Panc1 (cell line): ENCODE data around the gene ENTPD8. TPM values are rescaled to one million over a fixed set of nuclear protein-coding genes. Genes with fewer than 3 reads are reported as not detected.

Experiments
- ATAC-seq: fragments of 200-7000 bp; cut with Tn5 transposase; 2 replicates; pipeline ENCODE4 v1.9.1; 2020; ENCODE audit warnings: mild to moderate bottlenecking, moderate library complexity
- BruUV-seq: library from RNA; stranded (reverse); fragments of 400-500 nt; replicated peaks from 2 replicates; lab custom pipeline; 2021; lab: Mats Ljungman, UMichigan
- CTCF ChIA-PET: fragments of 300-600 bp; sonication (Branson Sonifier 250); formaldehyde crosslinking; loops from one replicate; lab custom pipeline; 2022; ENCODE audit warnings: antibody characterized with exemption; lab: Charles Lee
- POLR2A ChIA-PET: fragments of 300-600 bp; sonication (Branson Sonifier 250); formaldehyde crosslinking; loops from one replicate; lab custom pipeline; 2022; ENCODE audit warnings: antibody characterized with exemption; lab: Charles Lee
- DNase-seq: peaks from one replicate; pipeline ENCODE4 v3.0.0-alpha.2; 2010; ENCODE audit warnings: low read depth, low spot score
- H3K27ac ChIP-seq: 2 replicates; pipeline ENCODE4 v1.5.1; 2011; ENCODE audit warnings: mild to moderate bottlenecking, low read length, inconsistent platforms
- H3K27me3 ChIP-seq: fragments of 200-500 bp; sonication (Bioruptor generic); 2 replicates; pipeline ENCODE4 v1.6.0; 2014; ENCODE audit warnings: low read length, inconsistent platforms; ENCODE audit not compliant: control insufficient read depth, insufficient read depth
- H3K36me3 ChIP-seq: fragments of 200-500 bp; sonication (Bioruptor generic); 2 replicates; pipeline ENCODE4 v1.5.1; 2014; ENCODE audit warnings: inconsistent platforms, mild to moderate bottlenecking, low read length, moderate library complexity; ENCODE audit not compliant: control insufficient read depth, insufficient read depth
- H3K4me1 ChIP-seq: 2 replicates; pipeline ENCODE4 v1.5.1; 2011; ENCODE audit warnings: inconsistent platforms, mild to moderate bottlenecking, low read length, moderate library complexity; ENCODE audit not compliant: control insufficient read depth, insufficient read depth
- H3K4me3 ChIP-seq, 2 experiments: 2 replicates each; pipeline ENCODE4 v1.5.1; 2011 to 2012; ENCODE audit warnings: low read depth in 2 of 2, low read length in 2 of 2, mild to moderate bottlenecking in 2 of 2, inconsistent platforms in 1 of 2, moderate library complexity in 1 of 2
- H3K9me3 ChIP-seq: fragments of 200-500 bp; sonication (Bioruptor generic); 2 replicates; pipeline ENCODE4 v1.5.1; 2014; ENCODE audit warnings: low read depth, mild to moderate bottlenecking, inconsistent platforms, low read length, moderate library complexity; ENCODE audit not compliant: control insufficient read depth, insufficient read depth
- POLR2AphosphoS5 ChIP-seq: IDR thresholded peaks from 2 replicates; pipeline ENCODE4 v1.6.1; 2012; ENCODE audit warnings: mild to moderate bottlenecking, low read depth, low read length, moderate library complexity
- SIN3A ChIP-seq: IDR thresholded peaks from 2 replicates; pipeline ENCODE4 v1.6.1; 2012; ENCODE audit warnings: low read depth, mild to moderate bottlenecking, low read length, moderate library complexity, borderline replicate concordance; ENCODE audit not compliant: insufficient read depth
- TCF7L2 ChIP-seq: IDR thresholded peaks from 2 replicates; pipeline ENCODE4 v1.6.1; 2011; ENCODE audit warnings: mild to moderate bottlenecking, low read depth, low read length, inconsistent platforms
- in situ Hi-C: cut with HindIII; loops from 2 replicates; pipeline ENCODE4 v1.10.0; 2016; ENCODE audit warnings: low sequenced_read_pairs, low pct_unique_long_range_greater_than_20kb
- intact Hi-C: fragments of 100-400 bp; cut with micrococcal nuclease; formaldehyde crosslinking; loops from one replicate; pipeline ENCODE4 v1.10.0; 2022; ENCODE audit not compliant: unreplicated experiment
- total RNA-seq: library from RNA; stranded (reverse); gene quantifications from one replicate; pipeline ENCODE4 v1.2.1, GENCODE V29; 2021; ENCODE audit not compliant: unreplicated experiment
- TF ChIP-seq, protein P1 (sequence below): fragments of 450-650 bp; IDR thresholded peaks from 2 replicates; pipeline ENCODE4 v1.5.1; 2017; ENCODE audit warnings: mild to moderate bottlenecking
- TF ChIP-seq, protein P2 (sequence below), 2 experiments: IDR thresholded peaks; 2 replicates each; pipeline ENCODE4 v1.6.1; 2011 to 2012; ENCODE audit warnings: low read depth in 2 of 2, control low read depth in 1 of 2, low read length in 1 of 2, mild to moderate bottlenecking in 1 of 2, moderate library complexity in 1 of 2; ENCODE audit not compliant: insufficient read depth in 1 of 2

ENTPD8 gene
- total RNA-seq, 1 experiment from 2014 or later, result 3.9 TPM

- H3K4me3 ChIP-seq, result no peak overlapping the region
- H3K27me3 ChIP-seq, result no peaks in the 10 kb centered on the region
- H3K4me1 ChIP-seq, result peaks cover 7% of the 10 kb centered on the region
- peaks cover under 1% of the 10 kb centered on the region; the same call in 1 of the 2 replicates for H3K36me3 ChIP-seq
- no TSS peak for BruUV-seq
- ChIA-PET CTCF (interaction anchor here (0.5 kb wide), 1 partner anchor 14 kb away, joined by 6 read pairs; no protein-coding TSS in a partner anchor), POLR2A (no interaction called here)
- no peak for TF ChIP-seq TCF7L2
- TF ChIP-seq, protein P1, sequence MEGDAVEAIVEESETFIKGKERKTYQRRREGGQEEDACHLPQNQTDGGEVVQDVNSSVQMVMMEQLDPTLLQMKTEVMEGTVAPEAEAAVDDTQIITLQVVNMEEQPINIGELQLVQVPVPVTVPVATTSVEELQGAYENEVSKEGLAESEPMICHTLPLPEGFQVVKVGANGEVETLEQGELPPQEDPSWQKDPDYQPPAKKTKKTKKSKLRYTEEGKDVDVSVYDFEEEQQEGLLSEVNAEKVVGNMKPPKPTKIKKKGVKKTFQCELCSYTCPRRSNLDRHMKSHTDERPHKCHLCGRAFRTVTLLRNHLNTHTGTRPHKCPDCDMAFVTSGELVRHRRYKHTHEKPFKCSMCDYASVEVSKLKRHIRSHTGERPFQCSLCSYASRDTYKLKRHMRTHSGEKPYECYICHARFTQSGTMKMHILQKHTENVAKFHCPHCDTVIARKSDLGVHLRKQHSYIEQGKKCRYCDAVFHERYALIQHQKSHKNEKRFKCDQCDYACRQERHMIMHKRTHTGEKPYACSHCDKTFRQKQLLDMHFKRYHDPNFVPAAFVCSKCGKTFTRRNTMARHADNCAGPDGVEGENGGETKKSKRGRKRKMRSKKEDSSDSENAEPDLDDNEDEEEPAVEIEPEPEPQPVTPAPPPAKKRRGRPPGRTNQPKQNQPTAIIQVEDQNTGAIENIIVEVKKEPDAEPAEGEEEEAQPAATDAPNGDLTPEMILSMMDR, result no peak
- TF ChIP-seq, protein P2, sequence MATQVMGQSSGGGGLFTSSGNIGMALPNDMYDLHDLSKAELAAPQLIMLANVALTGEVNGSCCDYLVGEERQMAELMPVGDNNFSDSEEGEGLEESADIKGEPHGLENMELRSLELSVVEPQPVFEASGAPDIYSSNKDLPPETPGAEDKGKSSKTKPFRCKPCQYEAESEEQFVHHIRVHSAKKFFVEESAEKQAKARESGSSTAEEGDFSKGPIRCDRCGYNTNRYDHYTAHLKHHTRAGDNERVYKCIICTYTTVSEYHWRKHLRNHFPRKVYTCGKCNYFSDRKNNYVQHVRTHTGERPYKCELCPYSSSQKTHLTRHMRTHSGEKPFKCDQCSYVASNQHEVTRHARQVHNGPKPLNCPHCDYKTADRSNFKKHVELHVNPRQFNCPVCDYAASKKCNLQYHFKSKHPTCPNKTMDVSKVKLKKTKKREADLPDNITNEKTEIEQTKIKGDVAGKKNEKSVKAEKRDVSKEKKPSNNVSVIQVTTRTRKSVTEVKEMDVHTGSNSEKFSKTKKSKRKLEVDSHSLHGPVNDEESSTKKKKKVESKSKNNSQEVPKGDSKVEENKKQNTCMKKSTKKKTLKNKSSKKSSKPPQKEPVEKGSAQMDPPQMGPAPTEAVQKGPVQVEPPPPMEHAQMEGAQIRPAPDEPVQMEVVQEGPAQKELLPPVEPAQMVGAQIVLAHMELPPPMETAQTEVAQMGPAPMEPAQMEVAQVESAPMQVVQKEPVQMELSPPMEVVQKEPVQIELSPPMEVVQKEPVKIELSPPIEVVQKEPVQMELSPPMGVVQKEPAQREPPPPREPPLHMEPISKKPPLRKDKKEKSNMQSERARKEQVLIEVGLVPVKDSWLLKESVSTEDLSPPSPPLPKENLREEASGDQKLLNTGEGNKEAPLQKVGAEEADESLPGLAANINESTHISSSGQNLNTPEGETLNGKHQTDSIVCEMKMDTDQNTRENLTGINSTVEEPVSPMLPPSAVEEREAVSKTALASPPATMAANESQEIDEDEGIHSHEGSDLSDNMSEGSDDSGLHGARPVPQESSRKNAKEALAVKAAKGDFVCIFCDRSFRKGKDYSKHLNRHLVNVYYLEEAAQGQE (IDR thresholded peaks at IDR 0.05; ENCODE audit: insufficient read depth in 1 of 2, low read depth in 2 of 2, low read length in 1 of 2), result no peak
- TF ChIP-seq POLR2AphosphoS5, result no peak
- no peak for TF ChIP-seq SIN3A
- intact Hi-C loops (loop anchor here (10.0 kb wide), 1 partner anchor 133 kb away; no protein-coding TSS in a partner anchor), in situ Hi-C loops (no loop called here)
- no peaks in the 10 kb centered on the region for H3K9me3 ChIP-seq
- DNase-seq (no peak), ATAC-seq (no peak)
- no peak overlapping the region for H3K27ac ChIP-seq
Observed at GRCh38 chr9:137427454-137428310, 13.5 kb downstream of the ENTPD8 start.

DNA sequence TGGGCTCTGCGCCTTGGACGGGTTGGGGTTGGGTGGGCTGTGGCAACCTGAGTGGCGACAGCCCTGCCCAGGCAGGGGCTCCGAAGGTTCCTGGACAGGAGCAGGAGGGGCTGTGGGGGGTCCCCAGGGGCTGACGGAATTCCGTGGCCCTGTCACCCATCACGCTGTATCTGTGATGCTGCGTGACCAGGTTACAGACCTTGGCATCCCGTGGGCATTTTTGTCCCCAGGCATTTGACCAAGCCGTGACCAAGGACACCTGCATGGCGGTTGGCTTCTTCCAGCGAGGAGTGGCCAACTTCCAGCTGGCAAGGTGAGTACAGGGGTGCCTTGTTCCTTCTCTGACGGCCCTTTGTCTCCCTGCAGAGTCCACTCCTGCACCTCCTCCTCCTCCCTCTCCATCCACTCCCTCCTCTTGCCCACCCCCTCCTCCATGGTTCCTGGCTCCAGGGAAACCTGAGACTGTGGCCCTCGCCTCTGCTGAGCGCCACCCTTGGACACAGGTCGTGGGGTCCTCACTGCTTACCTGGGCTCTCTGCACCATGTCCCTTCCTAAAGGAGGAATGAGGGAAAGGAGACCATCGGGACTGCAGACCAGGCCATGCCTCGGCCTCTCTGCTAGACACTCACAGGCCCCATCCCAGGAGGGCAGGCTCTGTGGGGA is 15.0 kb downstream of the ENTPD8 start:
- ChIA-PET POLR2A (no interaction called here), CTCF (no interaction called here)
- in situ Hi-C loops, result no loop called here
- ATAC-seq, result no peak
- TF ChIP-seq SIN3A (no peak), TCF7L2 (no peak), POLR2AphosphoS5 (no peak)
- TF ChIP-seq, protein P2 (IDR thresholded peaks at IDR 0.05; ENCODE audit: insufficient read depth in 1 of 2, low read depth in 2 of 2, low read length in 1 of 2), result no peak
- TF ChIP-seq, protein P1, result no peak
- peaks cover 4% of the 10 kb centered on the region; the same call in 1 of the 2 replicates for H3K36me3 ChIP-seq
- DNase-seq, result no peak
- peaks cover 11% of the 10 kb centered on the region for H3K4me1 ChIP-seq
- no peaks in the 10 kb centered on the region for H3K27me3 ChIP-seq
- H3K9me3 ChIP-seq, result no peaks in the 10 kb centered on the region
- BruUV-seq, result no TSS peak
- no peak overlapping the region for H3K27ac ChIP-seq
- H3K4me3 ChIP-seq, result no peak overlapping the region
- intact Hi-C loops, result loop anchor here (10.0 kb wide), 1 partner anchor 131 kb away; no protein-coding TSS in a partner anchor
